ENCODE measurements around the gene SCLY.

Gene SCLY

DNA sequence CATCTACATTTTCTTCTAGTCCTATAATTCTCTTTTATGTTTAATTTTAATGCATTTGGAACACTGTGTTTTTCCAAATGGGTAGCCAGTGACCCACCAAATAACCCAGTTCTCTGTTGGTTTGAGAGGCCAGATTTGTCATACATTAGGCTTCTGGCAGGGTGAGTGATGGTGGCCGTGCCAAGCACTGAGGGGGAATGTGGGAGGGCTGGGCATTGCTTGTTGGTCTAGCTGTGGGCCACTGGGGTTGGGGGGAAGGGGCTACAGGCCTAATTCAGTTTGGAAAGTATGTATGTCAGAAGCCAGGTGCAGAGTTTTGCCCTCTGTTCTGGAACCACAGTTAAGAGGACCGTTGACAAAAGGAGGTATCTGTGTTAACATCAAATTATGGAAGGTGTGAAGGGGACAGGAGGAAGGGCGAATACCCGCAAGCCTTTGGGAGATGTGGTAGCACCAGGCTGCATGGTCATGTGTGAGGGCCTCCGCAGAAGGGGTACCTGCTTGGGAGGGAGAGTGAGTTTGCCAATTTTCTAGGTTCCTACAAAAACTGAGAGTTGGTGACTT is 38.1 kb upstream of the SCLY start:
- H3K27ac ChIP-seq: no peak overlapping the region
- TF ChIP-seq ZFX (IDR thresholded peaks at IDR 0.05; ENCODE audit: borderline replicate concordance): no peak
- TF ChIP-seq, protein P1, sequence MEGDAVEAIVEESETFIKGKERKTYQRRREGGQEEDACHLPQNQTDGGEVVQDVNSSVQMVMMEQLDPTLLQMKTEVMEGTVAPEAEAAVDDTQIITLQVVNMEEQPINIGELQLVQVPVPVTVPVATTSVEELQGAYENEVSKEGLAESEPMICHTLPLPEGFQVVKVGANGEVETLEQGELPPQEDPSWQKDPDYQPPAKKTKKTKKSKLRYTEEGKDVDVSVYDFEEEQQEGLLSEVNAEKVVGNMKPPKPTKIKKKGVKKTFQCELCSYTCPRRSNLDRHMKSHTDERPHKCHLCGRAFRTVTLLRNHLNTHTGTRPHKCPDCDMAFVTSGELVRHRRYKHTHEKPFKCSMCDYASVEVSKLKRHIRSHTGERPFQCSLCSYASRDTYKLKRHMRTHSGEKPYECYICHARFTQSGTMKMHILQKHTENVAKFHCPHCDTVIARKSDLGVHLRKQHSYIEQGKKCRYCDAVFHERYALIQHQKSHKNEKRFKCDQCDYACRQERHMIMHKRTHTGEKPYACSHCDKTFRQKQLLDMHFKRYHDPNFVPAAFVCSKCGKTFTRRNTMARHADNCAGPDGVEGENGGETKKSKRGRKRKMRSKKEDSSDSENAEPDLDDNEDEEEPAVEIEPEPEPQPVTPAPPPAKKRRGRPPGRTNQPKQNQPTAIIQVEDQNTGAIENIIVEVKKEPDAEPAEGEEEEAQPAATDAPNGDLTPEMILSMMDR (IDR thresholded peaks at IDR 0.05): no peak

GRCh38 chr2:238023608-238024007 is 37.2 kb upstream of the SCLY start:
- H3K27ac ChIP-seq: no peak overlapping the region
- TF ChIP-seq ZFX (IDR thresholded peaks at IDR 0.05; ENCODE audit: borderline replicate concordance): no peak
- TF ChIP-seq, protein P1 (IDR thresholded peaks at IDR 0.05): no peak

- TF ChIP-seq, protein P1 (IDR thresholded peaks at IDR 0.05): no peak
- no peak for TF ChIP-seq ZFX (IDR thresholded peaks at IDR 0.05; ENCODE audit: borderline replicate concordance)
- no peak overlapping the region for H3K27ac ChIP-seq
Measured at GRCh38 chr2:238024986-238025385, 35.8 kb upstream of the SCLY start.

DNA sequence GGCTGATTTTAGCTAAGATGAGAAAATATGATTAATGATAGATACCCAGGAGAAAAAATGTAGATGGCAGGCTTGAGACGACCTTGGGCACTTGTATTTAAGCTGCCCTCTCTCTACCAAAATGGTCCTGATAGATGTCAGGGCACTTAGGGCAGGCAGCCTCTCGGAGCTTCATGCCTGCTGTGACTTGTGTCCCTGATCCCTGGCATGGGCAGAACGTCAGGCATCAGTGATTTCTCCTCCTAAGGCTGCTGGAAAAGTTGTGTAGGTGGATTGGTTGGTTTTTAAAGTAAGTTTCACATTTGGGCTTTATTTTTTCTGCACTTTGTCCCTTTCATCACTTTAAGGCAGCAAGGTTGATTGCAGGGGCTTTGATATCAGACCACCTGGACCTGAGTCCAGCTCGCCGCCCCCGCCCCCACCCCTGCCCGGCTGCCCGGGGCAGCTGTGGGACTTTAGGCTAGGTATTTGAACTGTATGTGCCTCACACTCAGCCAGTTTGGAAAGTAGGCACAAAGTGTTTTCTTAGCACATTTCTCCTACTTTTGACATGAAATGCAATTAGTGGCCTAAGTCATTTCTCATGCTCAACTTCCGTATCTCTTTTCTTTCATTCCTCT is 35.0 kb upstream of the SCLY start:
- TF ChIP-seq, protein P1 (IDR thresholded peaks at IDR 0.05): no peak
- TF ChIP-seq ZFX (IDR thresholded peaks at IDR 0.05; ENCODE audit: borderline replicate concordance): no peak
- no peak overlapping the region for H3K27ac ChIP-seq

DNA sequence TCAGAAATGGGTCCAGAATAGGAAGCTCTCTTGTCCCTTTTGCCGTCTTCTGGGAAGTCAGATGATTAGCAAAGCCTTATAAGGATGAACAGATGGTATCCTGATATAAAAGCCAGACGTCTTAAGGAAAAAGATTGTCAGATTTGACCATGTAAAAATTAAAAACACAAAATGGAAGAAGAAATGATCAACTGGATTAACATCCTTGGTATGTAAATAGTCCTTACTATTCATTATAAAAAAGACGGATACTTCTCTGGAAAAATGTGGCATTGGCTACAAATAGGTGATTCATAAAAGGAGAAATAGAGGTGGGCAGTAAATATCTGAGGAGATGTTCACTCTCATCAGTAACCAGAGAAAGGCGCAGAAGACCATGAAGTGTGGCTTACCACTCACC is 33.7 kb upstream of the SCLY start:
- TF ChIP-seq, protein P1 (IDR thresholded peaks at IDR 0.05): no peak
- H3K27ac ChIP-seq: no peak overlapping the region

DNA sequence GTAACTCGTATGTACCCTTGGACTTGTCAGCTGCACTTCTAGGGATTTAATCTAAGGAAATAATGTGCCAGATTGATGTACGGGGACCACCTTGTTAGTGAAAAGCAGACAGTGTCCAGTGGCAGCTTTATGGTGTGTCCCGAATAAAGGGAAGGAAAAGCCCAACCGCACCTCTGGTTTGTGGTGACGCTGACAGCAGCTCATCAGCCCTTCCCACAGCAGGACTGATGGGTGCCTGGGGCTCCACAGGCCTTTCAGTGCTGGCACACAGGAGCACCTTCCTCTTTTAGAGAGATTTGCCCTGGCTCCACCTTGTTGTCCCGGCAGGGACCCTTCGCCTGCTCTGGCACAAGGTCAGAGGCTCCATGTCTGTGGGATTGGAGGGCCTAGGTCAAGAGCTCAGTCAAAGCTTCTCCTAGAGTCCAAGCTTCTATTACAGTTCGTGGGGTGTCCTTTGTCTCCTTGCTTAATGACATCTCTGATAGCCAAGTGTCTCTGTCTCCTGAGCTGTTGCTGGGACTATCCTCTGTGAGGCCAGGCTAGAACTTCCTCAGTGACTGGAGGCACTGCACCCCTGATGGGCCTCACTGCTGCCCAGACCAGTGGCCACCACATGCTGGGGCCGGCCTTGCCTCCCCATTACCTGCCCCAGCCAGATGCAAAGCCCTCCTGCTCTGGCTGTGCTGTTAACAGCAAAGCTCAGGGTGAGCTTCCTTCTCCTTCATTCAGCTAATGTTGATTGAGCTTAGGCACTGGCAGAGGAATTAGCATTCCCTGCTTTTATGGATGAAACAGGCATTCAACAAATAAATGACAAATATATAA is 33.0 kb upstream of the SCLY start:
- H3K27ac ChIP-seq: no peak overlapping the region
- no peak for TF ChIP-seq ZFX (IDR thresholded peaks at IDR 0.05; ENCODE audit: borderline replicate concordance)
- TF ChIP-seq, protein P1 (IDR thresholded peaks at IDR 0.05): no peak

GRCh38 chr2:238029853-238030252 is 30.9 kb upstream of the SCLY start:
- no peak overlapping the region for H3K27ac ChIP-seq
- TF ChIP-seq, protein P1 (IDR thresholded peaks at IDR 0.05): no peak
- TF ChIP-seq ZFX (IDR thresholded peaks at IDR 0.05; ENCODE audit: borderline replicate concordance): no peak
